Stomach smooth muscle (tissue), 2 donors: ENCODE results near the gene NUP107.
A peak's percentile ranks its signal among the peaks of the same experiment; 100 is the strongest.
"Not testable (repeated sequence)": the region's sequence is repeated elsewhere in the genome, so short reads cannot be mapped to it uniquely, and the experiment has no call there.

ENCODE experiments used
- H3K27ac ChIP-seq: one replicate; pipeline ENCODE4 v1.7.0; 2013; ENCODE audit warnings: mild to moderate bottlenecking, low read length, inconsistent platforms
- H3K27me3 ChIP-seq, 2 donors: one replicate each; pipeline ENCODE4 v1.7.0; 2013; ENCODE audit warnings: low read length in 2 of 2; ENCODE audit not compliant: insufficient read depth in 2 of 2, control insufficient read depth in 1 of 2
- H3K36me3 ChIP-seq, 2 donors: one replicate each; pipeline ENCODE4 v1.7.0; 2013; ENCODE audit warnings: low read length in 2 of 2; ENCODE audit not compliant: control insufficient read depth in 2 of 2, insufficient read depth in 2 of 2
- H3K4me1 ChIP-seq: one replicate; pipeline ENCODE4 v1.7.0; 2013; ENCODE audit warnings: low read length; ENCODE audit not compliant: control insufficient read depth, insufficient read depth
- H3K4me3 ChIP-seq, 2 donors: one replicate each; pipeline ENCODE4 v1.7.0; 2013; ENCODE audit warnings: low read length in 2 of 2
- H3K9ac ChIP-seq, 2 donors: one replicate each; pipeline ENCODE4 v1.7.0; 2013; ENCODE audit warnings: low read length in 2 of 2, mild to moderate bottlenecking in 1 of 2
- H3K9me3 ChIP-seq, 2 donors: one replicate each; pipeline ENCODE4 v1.7.0; 2013; ENCODE audit warnings: low read length in 2 of 2; ENCODE audit not compliant: control insufficient read depth in 2 of 2
- donor health status: healthy.
- donor health status: Pancreatic carcinoma.

Gene NUP107

GRCh38 chr12:68667291-68667690, 19.5 kb upstream of the NUP107 start:
- Histone ChIP-seq H3K4me1 (peaks cover 3% of the 10 kb centered on the region), H3K27ac (no peak overlapping the region), H3K36me3 (peaks cover 0 to 5% of the 10 kb centered on the region in 2 donors), H3K4me3 (no peak overlapping the region), H3K9ac (no peak overlapping the region), H3K9me3 (no peaks in the 10 kb centered on the region), H3K27me3 (no peaks in the 10 kb centered on the region)

GRCh38 chr12:68667896-68668295, 18.9 kb upstream of the NUP107 start:
- Histone ChIP-seq H3K36me3 (peaks cover 0 to 5% of the 10 kb centered on the region in 2 donors), H3K4me1 (peaks cover 3% of the 10 kb centered on the region), H3K9ac (no peak overlapping the region), H3K4me3 (no peak overlapping the region), H3K27ac (no peak overlapping the region), H3K9me3 (no peaks in the 10 kb centered on the region), H3K27me3 (no peaks in the 10 kb centered on the region)

DNA sequence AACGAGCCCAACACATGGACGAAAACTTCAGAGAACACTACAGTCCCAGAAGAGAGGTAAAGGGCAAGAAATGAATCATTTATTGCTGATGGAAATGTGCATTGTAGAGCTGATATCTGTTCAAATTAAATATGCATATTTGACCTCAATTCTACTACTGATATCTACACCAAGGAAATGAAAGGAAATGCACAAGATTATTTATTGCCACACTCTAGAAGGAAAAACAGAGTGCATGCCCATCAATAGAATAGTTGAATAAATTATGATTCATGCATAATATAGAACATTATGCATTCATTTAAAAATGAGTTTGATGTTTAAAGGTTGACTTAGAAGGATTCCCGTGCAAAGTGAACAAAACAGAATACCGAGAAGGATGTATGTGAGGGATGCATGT, 15.6 kb upstream of the NUP107 start:
- H3K9me3 ChIP-seq: no peaks in the 10 kb centered on the region
- H3K4me1 ChIP-seq: no peaks in the 10 kb centered on the region
- no peak overlapping the region for H3K9ac ChIP-seq
- no peak overlapping the region for H3K4me3 ChIP-seq
- H3K27me3 ChIP-seq: no peaks in the 10 kb centered on the region
- no peaks in the 10 kb centered on the region for H3K36me3 ChIP-seq
- H3K27ac ChIP-seq: no peak overlapping the region

GRCh38 chr12:68673788-68674187, 13.0 kb upstream of the NUP107 start:
- Histone ChIP-seq H3K27ac (no peak overlapping the region), H3K4me3 (no peak overlapping the region), H3K36me3 (no peaks in the 10 kb centered on the region), H3K9me3 (no peaks in the 10 kb centered on the region), H3K27me3 (no peaks in the 10 kb centered on the region), H3K9ac (no peak overlapping the region), H3K4me1 (no peaks in the 10 kb centered on the region)

- H3K9me3 ChIP-seq: no peaks in the 10 kb centered on the region
- H3K27me3 ChIP-seq: no peaks in the 10 kb centered on the region
- no peak overlapping the region for H3K27ac ChIP-seq
- no peaks in the 10 kb centered on the region for H3K36me3 ChIP-seq
- H3K4me1 ChIP-seq: no peaks in the 10 kb centered on the region
- no peak overlapping the region for H3K9ac ChIP-seq
- no peak overlapping the region for H3K4me3 ChIP-seq
Measured at GRCh38 chr12:68674376-68674775, 12.4 kb upstream of the NUP107 start.

GRCh38 chr12:68675101-68675842, 11.5 kb upstream of the NUP107 start:
- H3K4me1 ChIP-seq: no peaks in the 10 kb centered on the region
- H3K9ac ChIP-seq: no peak overlapping the region
- H3K36me3 ChIP-seq: no peaks in the 10 kb centered on the region
- H3K27ac ChIP-seq: no peak overlapping the region
- no peaks in the 10 kb centered on the region for H3K27me3 ChIP-seq
- no peaks in the 10 kb centered on the region for H3K9me3 ChIP-seq
- no peak overlapping the region for H3K4me3 ChIP-seq

- H3K9ac ChIP-seq, H3K27me3 ChIP-seq, H3K9me3 ChIP-seq, H3K4me1 ChIP-seq, H3K36me3 ChIP-seq, H3K4me3 ChIP-seq, H3K27ac ChIP-seq: not testable (repeated sequence)
Measured at GRCh38 chr12:68676854-68677253, 9.9 kb upstream of the NUP107 start.

DNA sequence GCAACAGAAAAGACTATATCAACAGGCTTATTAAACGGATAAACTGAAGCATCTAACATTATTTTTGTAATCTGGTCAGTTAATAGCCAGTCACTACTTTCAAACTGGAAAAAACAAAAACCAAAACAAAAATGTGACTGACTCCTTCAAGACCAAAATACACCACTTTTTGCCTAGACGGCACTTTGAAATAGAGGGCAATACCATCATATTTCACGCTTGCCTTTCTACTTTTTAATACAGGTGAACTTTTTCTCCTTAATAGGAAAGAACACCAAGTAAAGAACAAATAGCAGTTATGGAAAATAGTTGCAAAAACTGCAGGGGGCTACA, 550 bp upstream of the NUP107 start:
- H3K9me3 ChIP-seq: no peaks in the 10 kb centered on the region
- H3K27me3 ChIP-seq: no peaks in the 10 kb centered on the region
- peaks cover 3 to 5% of the 10 kb centered on the region in 2 donors for H3K36me3 ChIP-seq
- peak overlapping the region; percentile 63 for H3K27ac ChIP-seq
- H3K4me3 ChIP-seq: peak overlapping the region; percentile 89 to 99
- H3K4me1 ChIP-seq: peaks cover 9% of the 10 kb centered on the region
- peak overlapping the region; percentile 80 to 92 for H3K9ac ChIP-seq

GRCh38 chr12:68695454-68695853, 8.7 kb downstream of the NUP107 start:
- Histone ChIP-seq H3K4me3 (no peak overlapping the region), H3K9ac (no peak overlapping the region), H3K27me3 (no peaks in the 10 kb centered on the region), H3K9me3 (no peaks in the 10 kb centered on the region), H3K27ac (no peak overlapping the region), H3K36me3 (peaks cover 27 to 48% of the 10 kb centered on the region in 2 donors), H3K4me1 (no peaks in the 10 kb centered on the region)

- Histone ChIP-seq H3K9me3 (no peaks in the 10 kb centered on the region), H3K36me3 (peaks cover 17 to 32% of the 10 kb centered on the region in 2 donors), H3K27ac (no peak overlapping the region), H3K4me3 (no peak overlapping the region), H3K9ac (no peak overlapping the region), H3K4me1 (no peaks in the 10 kb centered on the region), H3K27me3 (no peaks in the 10 kb centered on the region)
Measured at GRCh38 chr12:68699486-68699885, 12.7 kb downstream of the NUP107 start.

GRCh38 chr12:68727776-68728175, 41.0 kb downstream of the NUP107 start:
- H3K36me3 ChIP-seq: peaks cover 6 to 10% of the 10 kb centered on the region in 2 donors
- H3K27me3 ChIP-seq: no peaks in the 10 kb centered on the region
- no peak overlapping the region for H3K9ac ChIP-seq

More at GRCh38 chr12:68727776-68728175, 41.0 kb downstream of the NUP107 start:
- no peak overlapping the region for H3K4me3 ChIP-seq
- no peaks in the 10 kb centered on the region for H3K9me3 ChIP-seq
- no peak overlapping the region for H3K27ac ChIP-seq
- no peaks in the 10 kb centered on the region for H3K4me1 ChIP-seq
